Measurements from ENCODE around the gene PTPN1.

DNA sequence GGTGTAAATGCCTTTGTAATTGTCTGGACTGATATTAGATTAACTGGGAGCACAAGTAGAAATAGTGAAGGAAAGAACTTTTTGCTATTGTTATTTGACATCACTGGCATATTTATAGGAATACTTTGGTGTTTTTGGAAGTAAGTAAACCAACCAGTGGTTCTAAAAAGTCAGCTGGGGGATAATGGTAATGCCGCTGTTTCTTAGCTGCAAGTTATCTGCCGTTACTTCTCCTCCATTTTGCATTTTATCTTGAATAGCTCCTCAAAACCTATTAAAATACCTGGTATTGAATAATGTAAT, 3.8 kb downstream of the PTPN1 start:
- no peak for TF ChIP-seq POLR2A (IDR thresholded peaks at IDR 0.05)
- no peak for TF ChIP-seq CTCF (IDR thresholded peaks at IDR 0.05)

All from thyroid gland (tissue), 4 donors.